ENCODE measurements around the gene SLC37A3. TPM values are rescaled to one million over a fixed set of nuclear protein-coding genes. Genes with fewer than 3 reads are reported as not detected.

The SLC37A3 gene
- total RNA-seq, 1 experiment from 2014 or later = 52.7 TPM

- no peak overlapping the region for H3K27ac Mint-ChIP-seq
- H2AK5ac ChIP-seq (ENCODE audit: insufficient read length, low read length) = no peak overlapping the region
- no peak overlapping the region for H2BK120ac ChIP-seq (ENCODE audit: low read depth, low read length, poor library complexity, severe bottlenecking)
- no peak overlapping the region for H2BK5ac ChIP-seq (ENCODE audit: insufficient read length, low read length)
- no peak overlapping the region for H2AFZ ChIP-seq (ENCODE audit: low read length)
- peaks cover 0 to 2% of the 10 kb centered on the region in 2 experiments; a peak in 3 of 4 replicates for H3K4me1 Mint-ChIP-seq
- no peak overlapping the region for H3K56ac ChIP-seq (ENCODE audit: insufficient read length, low read depth, low read length)
- no peak overlapping the region for H3T11ph ChIP-seq (ENCODE audit: low read length)
- H4K8ac ChIP-seq (replicated peaks; ENCODE audit: insufficient read length, low read depth, low read length) = no peak overlapping the region
- no peak overlapping the region for H3K18ac ChIP-seq (ENCODE audit: insufficient read length, low read depth, low read length)
- H3K4ac ChIP-seq (ENCODE audit: low read depth, low read length) = no peak overlapping the region
- H3K27ac ChIP-seq (ENCODE audit: insufficient read length, low read depth, low read length) = no peak overlapping the region
- no peaks in the 10 kb centered on the region; the same call in 1 of the 2 replicates for H3K4me1 ChIP-seq (ENCODE audit: insufficient read depth, low read length)
- no peak overlapping the region for H3K4me2 ChIP-seq (ENCODE audit: insufficient read depth, insufficient read length, low read length)
- H3K9me3 Mint-ChIP-seq = peaks cover under 1 to 2% of the 10 kb centered on the region in 2 experiments; a peak in 3 of 5 replicates
- H3K23me2 ChIP-seq (ENCODE audit: insufficient read length, low read depth, low read length, poor library complexity, severe bottlenecking) = no peaks in the 10 kb centered on the region
- H3K27me3 ChIP-seq (ENCODE audit: insufficient read depth, low read length) = no peaks in the 10 kb centered on the region
- no peak overlapping the region for H3K23ac ChIP-seq (ENCODE audit: insufficient read length, low read depth, low read length)
- H3K14ac ChIP-seq (ENCODE audit: insufficient read depth, low read length) = no peak overlapping the region
- TF ChIP-seq CTCF (conservative IDR thresholded peaks at IDR 0.05) = no peak
- H3K9me3 ChIP-seq (ENCODE audit: control insufficient read depth, low read depth, low read length) = no peaks in the 10 kb centered on the region
- H2BK15ac ChIP-seq (ENCODE audit: low read depth, low read length) = no peak overlapping the region
- H4K91ac ChIP-seq (ENCODE audit: insufficient read length, low read depth, low read length) = no peak overlapping the region
- H2BK12ac ChIP-seq (ENCODE audit: insufficient read length, low read depth, low read length) = no peak overlapping the region
- no peak overlapping the region for H2BK20ac ChIP-seq (ENCODE audit: low read depth, low read length, poor library complexity, severe bottlenecking)
- H3K27me3 Mint-ChIP-seq (ENCODE audit: low read depth) = no peaks in the 10 kb centered on the region; the same call in 1 of the 2 replicates
- H3K36me3 Mint-ChIP-seq (ENCODE audit: insufficient read depth in 1 of 3, low read depth in 3 of 3) = peaks cover 1 to 11% (median 3%) of the 10 kb centered on the region in 3 experiments; a peak in 6 of 7 replicates
- WGBS (ENCODE audit: extremely low coverage, insufficient read length, low lambda C conversion rate) = no CpG with 5 or more reads among the region's 7 CpGs
- DNase-seq = no peak
- no peaks in the 10 kb centered on the region for H3K79me2 ChIP-seq (ENCODE audit: insufficient read depth, low read length)
- H3K9ac ChIP-seq (ENCODE audit: extremely low read depth, insufficient read length, low read length) = no peak overlapping the region
- H3K4me3 Mint-ChIP-seq = no peak overlapping the region
- no peaks in the 10 kb centered on the region for H3K79me1 ChIP-seq (ENCODE audit: insufficient read depth, low read depth, low read length, poor library complexity, severe bottlenecking)
- H4K5ac ChIP-seq (ENCODE audit: insufficient read length, low read depth, low read length) = no peak overlapping the region
- H4K20me1 ChIP-seq (ENCODE audit: control insufficient read depth, insufficient read depth, insufficient read length) = no peaks in the 10 kb centered on the region
Observed at GRCh38 chr7:140317999-140318398, 80.3 kb downstream of the SLC37A3 start.

Measured in H9 (cell line).